GM18520 (cell line): Measurements from ENCODE around the gene ZNF358.

ENCODE experiments used
- ATAC-seq: cut with Tn5 transposase; IDR thresholded peaks from one replicate; pipeline ENCODE4 v1.9.1; 2021; ENCODE audit not compliant: unreplicated experiment

The ZNF358 gene

DNA sequence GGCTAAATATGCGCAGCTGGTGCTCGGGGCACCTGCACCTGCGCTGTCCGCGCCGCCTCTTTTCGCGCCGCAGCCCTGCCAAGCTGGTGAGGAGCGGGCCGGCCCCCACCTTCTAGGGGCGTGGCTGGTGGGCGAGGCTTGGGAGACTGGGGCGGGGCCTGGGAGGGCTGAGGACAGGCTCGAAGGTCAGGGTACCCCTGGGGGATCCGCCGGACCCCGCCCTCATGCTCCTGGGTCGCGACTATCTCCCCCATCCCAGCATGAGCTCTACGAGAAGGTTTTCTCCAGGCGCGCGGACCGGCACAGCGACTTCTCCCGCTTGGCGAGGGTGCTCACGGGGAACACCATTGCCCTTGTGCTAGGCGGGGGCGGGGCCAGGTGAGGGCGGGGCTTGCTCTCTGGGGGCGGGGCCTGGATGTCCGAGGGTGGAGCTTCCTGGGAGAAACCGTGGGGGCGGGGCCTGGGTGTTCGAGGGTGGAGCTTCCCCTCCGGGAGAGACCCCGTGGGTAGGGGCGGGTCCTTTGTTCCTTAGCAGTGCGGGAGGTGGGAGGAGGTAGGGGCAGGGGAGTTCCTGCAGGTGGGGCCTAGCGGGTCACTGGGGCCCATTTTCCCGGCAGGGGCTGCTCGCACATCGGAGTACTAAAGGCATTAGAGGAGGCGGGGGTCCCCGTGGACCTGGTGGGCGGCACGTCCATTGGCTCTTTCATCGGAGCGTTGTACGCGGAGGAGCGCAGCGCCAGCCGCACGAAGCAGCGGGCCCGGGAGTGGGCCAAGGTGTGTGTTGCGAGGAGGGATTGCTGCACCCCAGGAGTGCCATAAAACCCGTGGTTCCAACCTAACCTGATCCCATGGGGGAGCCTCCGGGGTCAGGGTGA, 39.3 kb downstream of the ZNF358 start:
- no peak for ATAC-seq

- no peak for ATAC-seq
These were observed 40.9 kb downstream of the ZNF358 start for GRCh38 chr19:7556696-7557315.

DNA sequence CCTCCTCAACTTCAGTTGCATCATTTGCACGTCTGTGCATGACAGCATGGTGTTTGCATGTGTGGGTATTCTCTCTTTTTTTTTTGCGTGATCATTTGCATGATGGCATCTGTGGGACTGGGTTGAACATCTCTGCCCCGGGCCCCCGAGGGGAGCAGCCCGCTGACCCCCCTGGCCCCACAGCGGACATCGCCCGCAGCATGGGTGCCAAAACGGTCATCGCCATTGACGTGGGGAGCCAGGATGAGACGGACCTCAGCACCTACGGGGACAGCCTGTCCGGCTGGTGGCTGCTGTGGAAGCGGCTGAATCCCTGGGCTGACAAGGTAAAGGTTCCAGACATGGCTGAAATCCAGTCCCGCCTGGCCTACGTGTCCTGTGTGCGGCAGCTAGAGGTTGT, 42.8 kb downstream of the ZNF358 start:
- no peak for ATAC-seq

GRCh38 chr19:7559102-7559501, 43.2 kb downstream of the ZNF358 start:
- ATAC-seq: no peak

DNA sequence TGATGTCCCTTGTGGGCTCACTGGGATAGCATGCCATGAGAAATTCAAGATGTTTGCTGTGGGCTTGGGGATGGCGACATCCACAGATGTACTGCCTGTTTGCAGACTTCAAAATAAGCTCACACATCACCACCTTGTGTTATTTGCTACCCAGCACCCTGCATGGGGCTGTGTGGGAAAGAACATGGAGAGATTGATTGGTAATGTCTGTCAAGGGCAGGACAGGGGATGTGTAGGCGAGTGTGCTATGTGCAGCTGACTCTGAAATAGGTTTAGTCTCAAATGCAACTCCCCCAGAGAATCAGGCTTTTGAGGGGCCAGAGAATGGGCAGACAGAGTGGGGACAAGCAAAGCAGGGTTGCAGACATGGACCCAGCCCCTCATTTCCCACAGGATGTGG, 44.4 kb downstream of the ZNF358 start:
- ATAC-seq: no peak

- ATAC-seq: no peak
These were observed 45.4 kb downstream of the ZNF358 start for GRCh38 chr19:7561325-7561724.

- no peak for ATAC-seq
These were observed 46.9 kb downstream of the ZNF358 start for GRCh38 chr19:7562646-7563393.

DNA sequence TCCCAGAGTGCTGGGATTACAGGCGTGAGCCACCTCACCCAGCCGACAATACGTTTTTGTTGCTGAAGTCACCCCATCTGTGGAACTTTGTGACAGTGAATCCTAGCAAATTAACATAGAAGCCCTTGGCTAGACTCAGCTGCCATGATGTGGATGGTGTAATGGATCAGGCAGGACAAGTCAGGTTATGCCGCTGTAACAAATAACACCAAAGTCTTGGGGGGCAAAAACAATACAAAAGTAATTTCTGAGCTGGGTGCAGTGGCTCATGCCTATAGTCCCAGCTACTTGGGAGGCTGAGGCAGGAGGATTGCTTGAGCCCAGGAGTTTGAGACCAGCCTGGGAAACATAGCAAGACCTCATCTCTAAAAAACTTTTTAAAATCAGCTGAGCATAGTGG, 49.0 kb downstream of the ZNF358 start:
- ATAC-seq: no peak

DNA sequence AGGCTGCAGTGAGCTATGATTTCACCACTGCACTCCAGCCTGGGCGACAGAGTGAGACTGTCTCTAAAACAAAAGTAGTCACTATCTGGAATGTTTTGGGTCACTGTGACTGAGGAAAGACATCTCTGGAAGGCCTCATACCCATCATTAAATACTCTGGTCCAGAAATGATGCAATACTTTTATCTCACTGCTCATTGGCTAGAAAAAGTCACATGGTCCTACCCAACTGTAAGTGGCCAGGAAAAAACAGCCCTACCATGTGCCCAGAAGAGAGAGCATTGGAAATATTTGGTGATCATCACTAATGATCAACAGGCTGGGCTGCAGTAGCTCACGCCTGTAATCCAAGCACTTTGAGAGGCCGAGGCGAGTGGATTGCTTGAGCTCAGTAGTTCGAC, 49.4 kb downstream of the ZNF358 start:
- no peak for ATAC-seq
